SU-DHL-6 (cell line): ENCODE data around the gene MBL2.
A peak's percentile ranks its signal among the peaks of the same experiment; 100 is the strongest.

Experiments
- H2AFZ ChIP-seq: fragments of 200-600 bp; sonication (generic); 2 replicates; pipeline ENCODE4 v1.6.1; 2014; ENCODE audit warnings: low read depth, mild to moderate bottlenecking, moderate library complexity, mixed read lengths, antibody characterized with exemption, low read length; ENCODE audit not compliant: severe bottlenecking
- H3F3A ChIP-seq: fragments of 200-600 bp; shearing (Covaris generic); 2 replicates; pipeline ENCODE4 v1.6.0; 2016; ENCODE audit warnings: antibody characterized with exemption, mild to moderate bottlenecking; ENCODE audit not compliant: insufficient read depth
- H3K27ac ChIP-seq: fragments of 200-600 bp; sonication (generic); 2 replicates; pipeline ENCODE4 v1.5.1; 2016; ENCODE audit warnings: low read depth, mild to moderate bottlenecking, low read length, moderate library complexity, mixed read lengths
- H3K27me3 ChIP-seq: fragments of 200-600 bp; sonication (generic), shearing (Covaris generic); 2 replicates; pipeline ENCODE4 v1.6.0; 2014; ENCODE audit warnings: mild to moderate bottlenecking, low read length
- H3K36me3 ChIP-seq: fragments of 200-600 bp; sonication (generic); 2 replicates; pipeline ENCODE4 v1.6.1; 2014; ENCODE audit warnings: mild to moderate bottlenecking, low read length, mixed read lengths
- H3K4me2 ChIP-seq: fragments of 300-600, 200-600 bp; shearing (Covaris generic), sonication (generic); 2 replicates; pipeline ENCODE4 v1.6.0; 2014; ENCODE audit warnings: low read length, low read depth, mild to moderate bottlenecking; ENCODE audit not compliant: poor library complexity, severe bottlenecking
- H3K4me3 ChIP-seq: fragments of 200-600 bp; sonication (generic); 2 replicates; pipeline ENCODE4 v1.5.1; 2014; ENCODE audit warnings: antibody characterized with exemption, low read length, mild to moderate bottlenecking, mixed read lengths; ENCODE audit not compliant: insufficient read depth, poor library complexity, severe bottlenecking
- H3K79me2 ChIP-seq: fragments of 200-600 bp; sonication (generic); 2 replicates; pipeline ENCODE4 v1.6.1; 2014; ENCODE audit warnings: mild to moderate bottlenecking, low read length, moderate library complexity; ENCODE audit not compliant: insufficient read depth
- H3K9ac ChIP-seq: fragments of 200-600 bp; sonication (generic); 2 replicates; pipeline ENCODE4 v1.7.0; 2014; ENCODE audit warnings: mild to moderate bottlenecking, low read length
- H3K9me2 ChIP-seq: fragments of 200-600 bp; sonication (generic); replicated peaks from 2 replicates; pipeline ENCODE4 v1.6.1; 2014; ENCODE audit warnings: low read length; ENCODE audit not compliant: insufficient read depth
- H3K9me3 ChIP-seq: fragments of 200-600 bp; sonication (generic); 2 replicates; pipeline ENCODE4 v1.6.1; 2014; ENCODE audit warnings: low read length, mixed read lengths; ENCODE audit not compliant: insufficient read depth
- H4K20me1 ChIP-seq: fragments of 200-600 bp; sonication (generic); 2 replicates; pipeline ENCODE4 v1.6.1; 2014; ENCODE audit warnings: low read depth, mild to moderate bottlenecking, antibody characterized with exemption, low read length, moderate library complexity, mixed read lengths
- EZH2phosphoT487 ChIP-seq: fragments of 200-600 bp; sonication (generic), shearing (Covaris generic); conservative IDR thresholded peaks from 2 replicates; pipeline ENCODE4 v1.6.1; 2018; ENCODE audit warnings: mild to moderate bottlenecking, antibody characterized with exemption, low read length, moderate library complexity, mixed read lengths
- TF ChIP-seq, protein P1 (sequence below): fragments of 200-600 bp; sonication (generic); IDR thresholded peaks from one replicate; pipeline ENCODE4 v1.5.1; 2017; ENCODE audit warnings: antibody characterized with exemption, mild to moderate bottlenecking, low read length, moderate library complexity; ENCODE audit not compliant: insufficient read depth, poor library complexity, severe bottlenecking

The MBL2 gene

DNA sequence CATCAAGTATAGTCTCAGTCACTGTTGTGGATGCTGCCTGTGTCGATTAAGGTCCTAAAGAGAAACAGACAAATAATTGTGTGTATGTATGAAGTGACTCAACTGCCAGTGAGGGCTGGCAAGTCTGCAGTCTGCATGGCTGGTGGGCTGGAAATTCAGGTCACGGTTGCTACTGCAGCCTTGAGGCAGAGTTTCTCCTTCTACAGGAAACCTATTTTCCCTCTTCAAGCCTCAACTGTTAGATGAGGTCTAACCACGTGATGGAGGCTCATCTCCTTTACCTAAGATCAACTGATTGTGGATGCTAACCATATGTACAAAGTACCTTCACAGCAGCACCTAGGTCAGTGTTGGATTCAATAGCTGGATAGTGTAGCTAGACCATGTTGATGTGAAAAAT is 29.9 kb downstream of the MBL2 start:
- Histone ChIP-seq H3K36me3 (no peaks in the 10 kb centered on the region), H3K27me3 (no peaks in the 10 kb centered on the region), H3K79me2 (no peaks in the 10 kb centered on the region), H3K9me2 (no peaks in the 10 kb centered on the region), H3K27ac (no peak overlapping the region), H3F3A (no peaks in the 10 kb centered on the region), H2AFZ (no peak overlapping the region), H3K4me3 (no peak overlapping the region), H3K4me2 (no peak overlapping the region), H4K20me1 (no peaks in the 10 kb centered on the region), H3K9ac (no peak overlapping the region), H3K9me3 (no peaks in the 10 kb centered on the region)
- TF ChIP-seq, protein P1, sequence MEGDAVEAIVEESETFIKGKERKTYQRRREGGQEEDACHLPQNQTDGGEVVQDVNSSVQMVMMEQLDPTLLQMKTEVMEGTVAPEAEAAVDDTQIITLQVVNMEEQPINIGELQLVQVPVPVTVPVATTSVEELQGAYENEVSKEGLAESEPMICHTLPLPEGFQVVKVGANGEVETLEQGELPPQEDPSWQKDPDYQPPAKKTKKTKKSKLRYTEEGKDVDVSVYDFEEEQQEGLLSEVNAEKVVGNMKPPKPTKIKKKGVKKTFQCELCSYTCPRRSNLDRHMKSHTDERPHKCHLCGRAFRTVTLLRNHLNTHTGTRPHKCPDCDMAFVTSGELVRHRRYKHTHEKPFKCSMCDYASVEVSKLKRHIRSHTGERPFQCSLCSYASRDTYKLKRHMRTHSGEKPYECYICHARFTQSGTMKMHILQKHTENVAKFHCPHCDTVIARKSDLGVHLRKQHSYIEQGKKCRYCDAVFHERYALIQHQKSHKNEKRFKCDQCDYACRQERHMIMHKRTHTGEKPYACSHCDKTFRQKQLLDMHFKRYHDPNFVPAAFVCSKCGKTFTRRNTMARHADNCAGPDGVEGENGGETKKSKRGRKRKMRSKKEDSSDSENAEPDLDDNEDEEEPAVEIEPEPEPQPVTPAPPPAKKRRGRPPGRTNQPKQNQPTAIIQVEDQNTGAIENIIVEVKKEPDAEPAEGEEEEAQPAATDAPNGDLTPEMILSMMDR = no peak
- TF ChIP-seq EZH2phosphoT487 = no peak

DNA sequence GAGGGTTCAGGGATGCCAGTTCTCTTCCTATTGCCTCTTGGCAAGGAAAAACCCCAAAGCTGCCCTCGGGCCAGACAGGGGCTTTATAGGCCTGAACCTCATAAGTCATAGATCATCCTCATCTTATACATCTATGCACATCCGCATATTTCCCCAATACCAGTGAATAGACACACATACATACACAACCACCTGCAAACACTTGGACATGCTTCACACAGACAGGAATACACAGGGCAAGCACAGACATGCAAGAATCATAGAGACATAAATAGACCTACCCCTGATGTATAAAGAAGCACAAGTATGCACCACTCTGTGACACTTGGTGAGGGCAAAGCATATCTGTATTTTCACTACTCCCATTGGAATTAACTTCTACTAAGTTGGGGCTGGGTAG is 30.7 kb downstream of the MBL2 start:
- TF ChIP-seq EZH2phosphoT487 = no peak
- TF ChIP-seq, protein P1 = no peak
- no peaks in the 10 kb centered on the region for H3K9me3 ChIP-seq
- H3K27ac ChIP-seq = no peak overlapping the region
- H3K4me3 ChIP-seq = no peak overlapping the region
- H3K9me2 ChIP-seq = no peaks in the 10 kb centered on the region
- no peaks in the 10 kb centered on the region for H3K27me3 ChIP-seq
- no peaks in the 10 kb centered on the region for H3F3A ChIP-seq
- H3K79me2 ChIP-seq = no peaks in the 10 kb centered on the region
- H3K4me2 ChIP-seq = no peak overlapping the region
- no peak overlapping the region for H2AFZ ChIP-seq
- no peaks in the 10 kb centered on the region for H4K20me1 ChIP-seq
- H3K9ac ChIP-seq = no peak overlapping the region
- no peaks in the 10 kb centered on the region for H3K36me3 ChIP-seq

DNA sequence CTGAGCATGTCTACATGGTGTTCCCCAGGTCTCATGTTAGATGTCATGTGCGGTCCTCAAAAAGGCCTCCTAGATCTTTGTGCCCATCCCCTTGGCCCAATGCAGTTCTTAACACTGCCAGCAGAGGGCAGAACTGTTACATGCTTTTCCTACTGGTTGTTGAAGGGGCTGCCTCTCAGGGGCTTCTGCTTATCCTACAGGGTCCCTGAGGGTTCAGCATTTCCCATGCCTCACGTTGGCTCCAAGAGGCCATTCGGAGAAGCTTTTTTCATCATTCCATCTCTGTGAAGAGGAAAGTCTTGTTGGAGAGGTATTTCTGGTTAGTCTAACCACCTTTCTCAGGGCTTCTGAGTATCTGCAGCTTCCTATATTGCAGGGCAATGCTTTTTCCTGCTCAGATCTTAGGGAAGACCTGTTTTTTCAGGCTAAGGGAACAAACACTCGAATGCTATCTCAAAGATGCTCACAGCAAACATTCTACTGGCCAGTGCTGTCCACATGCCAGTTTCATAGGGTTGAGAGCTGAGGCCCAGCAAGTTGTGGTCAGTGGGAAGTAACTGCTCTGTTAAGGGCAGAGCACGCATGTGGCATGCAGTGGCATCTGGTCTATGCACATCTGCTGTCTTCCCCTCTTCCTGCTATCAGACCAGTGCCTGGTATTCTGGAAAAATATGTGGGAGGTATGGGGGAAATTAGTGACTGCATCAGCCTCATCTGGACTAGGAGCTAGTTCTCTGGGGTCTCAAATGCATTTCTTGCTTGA is 31.5 kb downstream of the MBL2 start:
- no peak overlapping the region for H2AFZ ChIP-seq
- H3K9me3 ChIP-seq = no peaks in the 10 kb centered on the region

More for the DNA sequence above, 31.5 kb downstream of the MBL2 start:
- no peaks in the 10 kb centered on the region for H3F3A ChIP-seq
- H3K79me2 ChIP-seq = no peaks in the 10 kb centered on the region
- H3K4me2 ChIP-seq = no peak overlapping the region
- no peak overlapping the region for H3K9ac ChIP-seq
- TF ChIP-seq EZH2phosphoT487 = no peak
- TF ChIP-seq, protein P1 = peak; percentile 71
- no peaks in the 10 kb centered on the region for H3K9me2 ChIP-seq
- H3K27ac ChIP-seq = no peak overlapping the region
- no peak overlapping the region for H3K4me3 ChIP-seq
- H3K27me3 ChIP-seq = no peaks in the 10 kb centered on the region
- H3K36me3 ChIP-seq = no peaks in the 10 kb centered on the region
- no peaks in the 10 kb centered on the region for H4K20me1 ChIP-seq
